Trophoblast cell (in vitro differentiated cells and primary cell): Measurements from ENCODE around the gene SMPD3.

Experiments
- DNase-seq, 2 donors: peaks; one replicate each; pipeline ENCODE4 v3.0.0-alpha.2; 2016
- H2AFZ ChIP-seq: 2 replicates; pipeline ENCODE4 v1.6.1; 2013; ENCODE audit warnings: low read length, moderate library complexity, mild to moderate bottlenecking; ENCODE audit not compliant: insufficient read depth, poor library complexity
- H2AK5ac ChIP-seq: 2 replicates; pipeline ENCODE4 v1.6.1; 2013; ENCODE audit warnings: mild to moderate bottlenecking, low read length
- H2BK120ac ChIP-seq: 2 replicates; pipeline ENCODE4 v1.6.1; 2013; ENCODE audit warnings: low read length, mild to moderate bottlenecking, moderate library complexity; ENCODE audit not compliant: insufficient read depth, poor library complexity
- H2BK12ac ChIP-seq: 2 replicates; pipeline ENCODE4 v1.6.1; 2013; ENCODE audit warnings: mild to moderate bottlenecking, low read length, moderate library complexity
- H2BK5ac ChIP-seq: 2 replicates; pipeline ENCODE4 v1.6.1; 2013; ENCODE audit warnings: low read length, low read depth, moderate library complexity, mild to moderate bottlenecking; ENCODE audit not compliant: poor library complexity
- H3K14ac ChIP-seq: 2 replicates; pipeline ENCODE4 v1.6.1; 2013; ENCODE audit warnings: mild to moderate bottlenecking, low read length
- H3K18ac ChIP-seq: 2 replicates; pipeline ENCODE4 v1.6.1; 2013; ENCODE audit warnings: mild to moderate bottlenecking, low read length
- H3K23ac ChIP-seq: 2 replicates; pipeline ENCODE4 v1.6.1; 2013; ENCODE audit warnings: low read length
- H3K27ac ChIP-seq: 2 replicates; pipeline ENCODE4 v1.5.1; 2013; ENCODE audit warnings: low read depth, mild to moderate bottlenecking, inconsistent platforms, low read length, moderate library complexity
- H3K27me3 ChIP-seq: 2 replicates; pipeline ENCODE4 v1.6.1; 2013; ENCODE audit warnings: inconsistent platforms, mild to moderate bottlenecking, low read length, moderate library complexity; ENCODE audit not compliant: insufficient read depth
- H3K36me3 ChIP-seq, 2 experiments: 1 replicate in 1 of 2; 2 replicates in 1 of 2; pipeline ENCODE4 v1.6.1; 2013; ENCODE audit warnings: low read length in 2 of 2, mild to moderate bottlenecking in 2 of 2, moderate library complexity in 1 of 2; ENCODE audit not compliant: insufficient read depth in 2 of 2, control insufficient read depth in 1 of 2
- H3K4ac ChIP-seq: 2 replicates; pipeline ENCODE4 v1.6.1; 2013; ENCODE audit warnings: low read depth, mild to moderate bottlenecking, low read length, moderate library complexity
- H3K4me1 ChIP-seq, 2 experiments: 1 replicate in 1 of 2; 2 replicates in 1 of 2; pipeline ENCODE4 v1.6.1; 2013; ENCODE audit warnings: low read length in 2 of 2, mild to moderate bottlenecking in 2 of 2, moderate library complexity in 1 of 2; ENCODE audit not compliant: insufficient read depth in 2 of 2, control insufficient read depth in 1 of 2
- H3K4me2 ChIP-seq: 2 replicates; pipeline ENCODE4 v1.6.1; 2013; ENCODE audit warnings: inconsistent platforms, mild to moderate bottlenecking, low read length, moderate library complexity
- H3K4me3 ChIP-seq: 2 replicates; pipeline ENCODE4 v1.5.1; 2013; ENCODE audit warnings: mild to moderate bottlenecking, low read depth, low read length, inconsistent platforms
- H3K79me1 ChIP-seq: one replicate; pipeline ENCODE4 v1.6.1; 2013; ENCODE audit warnings: low read length
- H3K79me2 ChIP-seq: 2 replicates; pipeline ENCODE4 v1.6.1; 2013; ENCODE audit warnings: low read length, mild to moderate bottlenecking; ENCODE audit not compliant: control insufficient read depth, insufficient read depth, poor library complexity
- H3K9ac ChIP-seq: 2 replicates; pipeline ENCODE4 v1.6.1; 2013; ENCODE audit warnings: mild to moderate bottlenecking, low read length
- H3K9me3 ChIP-seq: 2 replicates; pipeline ENCODE4 v1.6.1; 2013; ENCODE audit warnings: low read depth, mild to moderate bottlenecking, control low read depth, inconsistent platforms, low read length; ENCODE audit not compliant: insufficient read depth
- H4K12ac ChIP-seq: 2 replicates; pipeline ENCODE4 v1.6.1; 2013; ENCODE audit warnings: low read depth, mild to moderate bottlenecking, low read length, moderate library complexity
- H4K8ac ChIP-seq: 2 replicates; pipeline ENCODE4 v1.6.1; 2013; ENCODE audit warnings: low read depth, mild to moderate bottlenecking, low read length, moderate library complexity
- H4K91ac ChIP-seq: one replicate; pipeline ENCODE4 v1.6.1; 2013; ENCODE audit warnings: low read depth, mild to moderate bottlenecking, low read length, moderate library complexity
- WGBS: extraction: QIAGEN DNeasy Blood & Tissue Kit; methylation state at CpG from one replicate; pipeline ENCODE4 v1.1.7; 2013; ENCODE audit warnings: missing lambda C conversion rate; ENCODE audit not compliant: insufficient read length, insufficient coverage; ENCODE audit errors: extremely low coverage; 5-methylcytosine and 5-hydroxymethylcytosine counted together

SMPD3 gene

DNA sequence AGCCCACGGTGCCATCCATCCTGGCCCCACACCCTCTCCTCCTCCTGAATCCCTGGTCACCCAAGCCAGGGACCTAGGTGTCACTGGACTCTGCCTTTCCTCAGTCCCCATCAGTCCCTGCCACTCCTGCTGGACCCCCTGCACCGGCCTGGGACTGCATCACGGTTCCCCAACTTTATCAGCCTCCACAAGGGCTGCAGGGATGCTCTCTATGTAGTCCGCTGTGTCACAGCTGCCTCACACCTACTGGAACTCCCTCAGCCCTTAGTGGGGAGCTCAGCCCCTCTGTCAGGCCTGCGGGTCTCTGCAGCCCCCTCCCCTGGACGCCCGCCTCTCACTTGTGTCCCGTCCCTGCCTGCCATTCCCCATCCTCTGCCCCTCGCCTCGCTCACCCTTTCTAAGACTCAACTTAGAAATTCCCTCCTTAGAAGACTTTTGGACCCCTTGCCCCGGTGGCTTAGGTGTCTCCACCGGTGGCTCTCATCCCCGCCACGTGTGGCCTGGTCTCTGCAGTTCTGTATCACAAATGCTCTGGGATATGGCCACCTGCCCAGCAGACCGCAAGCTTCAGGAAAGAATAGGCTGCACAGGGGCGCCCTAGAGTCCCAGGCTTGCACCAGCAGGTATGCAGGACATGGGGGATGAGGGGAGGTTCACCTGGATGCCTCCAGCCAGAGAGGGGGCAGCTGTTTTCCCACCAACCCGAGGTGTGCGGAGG, 74.6 kb downstream of the SMPD3 start:
- peaks cover 19 to 21% of the 10 kb centered on the region in 2 experiments for H3K4me1 ChIP-seq
- H3K9me3 ChIP-seq: peaks cover 2% of the 10 kb centered on the region
- WGBS: no CpG with 5 or more reads among the region's 18 CpGs
- H3K27me3 ChIP-seq: no peaks in the 10 kb centered on the region
- H3K36me3 ChIP-seq: no peaks in the 10 kb centered on the region
- H2AFZ ChIP-seq: no peak overlapping the region
- no peak overlapping the region for H2AK5ac ChIP-seq
- no peak overlapping the region for H3K4ac ChIP-seq
- no peak overlapping the region for H2BK5ac ChIP-seq
- no peak overlapping the region for H3K18ac ChIP-seq
- H3K27ac ChIP-seq: no peak overlapping the region
- no peak overlapping the region for H2BK12ac ChIP-seq
- no peak overlapping the region for H4K91ac ChIP-seq
- no peak overlapping the region for H2BK120ac ChIP-seq
- H3K79me2 ChIP-seq: no peaks in the 10 kb centered on the region
- DNase-seq: no peak
- no peak overlapping the region for H3K23ac ChIP-seq
- no peak overlapping the region for H3K9ac ChIP-seq
- no peak overlapping the region for H4K8ac ChIP-seq
- H3K4me2 ChIP-seq: no peak overlapping the region
- H4K12ac ChIP-seq: no peak overlapping the region
- H3K79me1 ChIP-seq: no peaks in the 10 kb centered on the region
- no peak overlapping the region for H3K14ac ChIP-seq
- H3K4me3 ChIP-seq: no peak overlapping the region

GRCh38 chr16:68372806-68373205, 75.5 kb downstream of the SMPD3 start:
- H3K36me3 ChIP-seq: no peaks in the 10 kb centered on the region
- H2BK5ac ChIP-seq: no peak overlapping the region
- H2BK120ac ChIP-seq: no peak overlapping the region
- WGBS: no CpG with 5 or more reads among the region's 8 CpGs
- no peak overlapping the region for H3K4ac ChIP-seq
- no peak overlapping the region for H2BK12ac ChIP-seq
- H4K91ac ChIP-seq: no peak overlapping the region
- no peak overlapping the region for H3K4me3 ChIP-seq
- H3K27me3 ChIP-seq: no peaks in the 10 kb centered on the region
- no peaks in the 10 kb centered on the region for H3K79me1 ChIP-seq
- H2AK5ac ChIP-seq: no peak overlapping the region
- no peak overlapping the region for H3K4me2 ChIP-seq
- no peak overlapping the region for H3K14ac ChIP-seq
- peaks cover 11 to 17% of the 10 kb centered on the region in 2 experiments for H3K4me1 ChIP-seq
- H4K12ac ChIP-seq: no peak overlapping the region
- H3K23ac ChIP-seq: no peak overlapping the region
- peaks cover 2% of the 10 kb centered on the region for H3K9me3 ChIP-seq
- H2AFZ ChIP-seq: no peak overlapping the region
- no peak overlapping the region for H3K9ac ChIP-seq
- no peak overlapping the region for H4K8ac ChIP-seq
- no peak overlapping the region for H3K18ac ChIP-seq
- no peak for DNase-seq
- H3K27ac ChIP-seq: no peak overlapping the region
- H3K79me2 ChIP-seq: no peaks in the 10 kb centered on the region

DNA sequence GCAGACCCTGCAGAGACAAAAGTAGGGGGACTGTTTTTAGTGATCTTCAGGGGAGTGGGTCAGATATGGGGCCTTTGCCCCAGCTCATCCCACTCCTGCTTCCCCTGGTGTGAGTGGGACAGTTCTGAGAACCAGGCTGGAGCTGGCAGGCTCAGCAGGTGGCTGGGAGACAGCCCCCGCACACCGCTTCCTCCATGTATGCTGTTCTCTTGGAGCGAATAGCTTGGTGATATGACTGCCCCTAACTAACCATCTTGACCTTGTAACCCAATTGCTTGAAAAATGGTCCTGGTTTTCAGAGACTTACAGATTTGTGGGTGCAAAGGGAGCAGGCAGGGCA, 76.0 kb downstream of the SMPD3 start:
- Histone ChIP-seq H4K12ac (no peak overlapping the region), H4K91ac (no peak overlapping the region), H3K4me1 (peaks cover 7 to 12% of the 10 kb centered on the region in 2 experiments), H2BK5ac (no peak overlapping the region), H2AFZ (no peak overlapping the region), H3K4me3 (no peak overlapping the region), H3K4me2 (no peak overlapping the region), H4K8ac (no peak overlapping the region), H2AK5ac (no peak overlapping the region), H3K27me3 (no peaks in the 10 kb centered on the region), H3K27ac (no peak overlapping the region), H3K79me1 (no peaks in the 10 kb centered on the region), H3K9me3 (no peaks in the 10 kb centered on the region), H2BK12ac (no peak overlapping the region), H3K14ac (no peak overlapping the region), H3K4ac (no peak overlapping the region), H3K18ac (no peak overlapping the region), H2BK120ac (no peak overlapping the region), H3K79me2 (no peaks in the 10 kb centered on the region), H3K36me3 (no peaks in the 10 kb centered on the region), H3K9ac (no peak overlapping the region), H3K23ac (no peak overlapping the region)
- no peak for DNase-seq
- no CpG with 5 or more reads among the region's 3 CpGs for WGBS

DNA sequence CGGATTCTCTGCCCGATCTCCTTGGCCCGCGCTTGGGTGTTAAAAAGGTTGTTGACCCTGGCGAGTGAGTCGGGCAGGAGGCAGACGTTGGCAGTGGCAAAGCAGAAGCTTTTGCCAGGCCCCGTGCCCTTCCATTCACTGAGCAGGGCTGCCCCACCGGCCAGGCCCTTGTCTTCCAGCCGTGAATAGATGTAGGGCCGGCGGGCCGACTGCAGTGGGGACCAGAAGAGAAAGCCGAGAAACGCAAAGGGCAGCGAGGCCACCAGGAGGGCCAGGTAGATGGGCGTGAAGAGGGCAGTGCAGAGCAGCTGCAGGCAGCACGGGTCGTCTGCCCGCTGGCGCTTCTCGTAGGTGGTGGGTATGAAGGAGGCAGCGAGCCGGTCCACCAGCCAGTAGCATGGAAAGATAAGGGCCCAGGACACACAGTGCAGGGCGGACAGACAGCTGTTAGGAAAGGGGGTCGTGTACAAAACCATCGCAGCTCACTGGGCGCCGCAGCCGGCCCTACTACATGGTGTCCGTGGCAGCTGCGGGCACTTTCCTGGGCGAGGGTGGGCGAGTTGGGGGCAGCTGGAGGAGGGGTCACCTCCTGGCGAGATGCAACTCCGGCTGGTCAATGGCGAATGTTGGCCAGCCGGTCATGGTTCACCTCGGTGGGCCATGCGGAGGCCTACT, 76.5 kb downstream of the SMPD3 start:
- H3K79me1 ChIP-seq: no peaks in the 10 kb centered on the region
- no CpG with 5 or more reads among the region's 40 CpGs for WGBS
- H3K27me3 ChIP-seq: no peaks in the 10 kb centered on the region

More for the DNA sequence above, 76.5 kb downstream of the SMPD3 start:
- Histone ChIP-seq H4K8ac (no peak overlapping the region), H3K14ac (no peak overlapping the region), H3K9me3 (no peaks in the 10 kb centered on the region), H3K36me3 (no peaks in the 10 kb centered on the region), H2AK5ac (no peak overlapping the region), H3K18ac (no peak overlapping the region), H4K91ac (no peak overlapping the region), H2BK12ac (no peak overlapping the region), H2BK120ac (no peak overlapping the region), H4K12ac (no peak overlapping the region), H2BK5ac (no peak overlapping the region), H3K23ac (no peak overlapping the region), H3K4ac (no peak overlapping the region), H3K4me2 (no peak overlapping the region), H3K79me2 (no peaks in the 10 kb centered on the region), H3K27ac (no peak overlapping the region), H3K4me1 (peaks cover 2 to 7% of the 10 kb centered on the region in 2 experiments), H3K9ac (no peak overlapping the region), H3K4me3 (no peak overlapping the region), H2AFZ (no peak overlapping the region)
- no peak for DNase-seq
